DOHH2 (cell line): ENCODE measurements around the gene PTPRN2.

Experiments
- CTCF ChIP-seq: fragments of 200-600 bp; sonication (generic); IDR thresholded peaks from one replicate; pipeline ENCODE4 v1.5.1; 2014; ENCODE audit warnings: antibody characterized with exemption, mild to moderate bottlenecking, low read depth, low read length; ENCODE audit not compliant: poor library complexity, severe bottlenecking
- EZH2phosphoT487 ChIP-seq: fragments of 200-600 bp; sonication (generic); IDR thresholded peaks from 2 replicates; pipeline ENCODE4 v1.6.1; 2017; ENCODE audit warnings: borderline replicate concordance, mild to moderate bottlenecking, antibody characterized with exemption, low read length, moderate library complexity, mixed read lengths

- TF ChIP-seq CTCF (no peak), EZH2phosphoT487 (no peak)
These were observed 834.8 kb downstream of the PTPRN2 start for GRCh38 chr7:157752832-157753291.
